ENCODE measurements around the gene NTRK3.

DNA sequence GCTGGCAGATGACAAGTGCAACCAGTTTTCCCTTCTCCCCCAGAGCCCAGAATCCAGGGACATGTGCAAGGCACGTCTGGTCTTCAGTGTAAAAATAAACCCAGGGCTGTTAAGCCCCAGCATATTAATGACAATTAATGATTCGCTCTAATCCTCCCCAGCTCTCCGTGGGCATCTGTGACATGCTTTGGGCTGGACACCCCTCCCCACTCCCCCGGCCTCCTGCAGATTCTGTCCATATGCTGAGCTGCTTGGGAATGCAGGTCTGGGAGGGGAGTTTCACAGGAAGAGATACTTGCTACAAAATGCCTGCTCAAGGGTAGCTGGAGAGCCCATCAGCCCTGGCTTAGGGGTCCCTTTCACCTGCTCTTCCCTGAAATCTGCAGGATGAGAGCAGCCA, 43.0 kb upstream of the NTRK3 start:
- TF ChIP-seq, protein P1, sequence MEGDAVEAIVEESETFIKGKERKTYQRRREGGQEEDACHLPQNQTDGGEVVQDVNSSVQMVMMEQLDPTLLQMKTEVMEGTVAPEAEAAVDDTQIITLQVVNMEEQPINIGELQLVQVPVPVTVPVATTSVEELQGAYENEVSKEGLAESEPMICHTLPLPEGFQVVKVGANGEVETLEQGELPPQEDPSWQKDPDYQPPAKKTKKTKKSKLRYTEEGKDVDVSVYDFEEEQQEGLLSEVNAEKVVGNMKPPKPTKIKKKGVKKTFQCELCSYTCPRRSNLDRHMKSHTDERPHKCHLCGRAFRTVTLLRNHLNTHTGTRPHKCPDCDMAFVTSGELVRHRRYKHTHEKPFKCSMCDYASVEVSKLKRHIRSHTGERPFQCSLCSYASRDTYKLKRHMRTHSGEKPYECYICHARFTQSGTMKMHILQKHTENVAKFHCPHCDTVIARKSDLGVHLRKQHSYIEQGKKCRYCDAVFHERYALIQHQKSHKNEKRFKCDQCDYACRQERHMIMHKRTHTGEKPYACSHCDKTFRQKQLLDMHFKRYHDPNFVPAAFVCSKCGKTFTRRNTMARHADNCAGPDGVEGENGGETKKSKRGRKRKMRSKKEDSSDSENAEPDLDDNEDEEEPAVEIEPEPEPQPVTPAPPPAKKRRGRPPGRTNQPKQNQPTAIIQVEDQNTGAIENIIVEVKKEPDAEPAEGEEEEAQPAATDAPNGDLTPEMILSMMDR (IDR thresholded peaks at IDR 0.05; ENCODE audit: extremely low read depth in 1 of 2, insufficient read depth in 1 of 2, low read depth in 1 of 2, low read length in 2 of 2), result no peak
- no peak for TF ChIP-seq EZH2 (IDR thresholded peaks at IDR 0.05; ENCODE audit: borderline replicate concordance, low read depth, low read length, severe bottlenecking)
- no peak for TF ChIP-seq POLR2AphosphoS5 (IDR thresholded peaks at IDR 0.05; ENCODE audit: insufficient read depth, low read depth, low read length)
- TF ChIP-seq POLR2A (IDR thresholded peaks at IDR 0.05; ENCODE audit: low read depth, low read length), result no peak
- no peak for TF ChIP-seq MAX (IDR thresholded peaks at IDR 0.05; ENCODE audit: insufficient read depth, insufficient read length)
- TF ChIP-seq FOS (IDR thresholded peaks at IDR 0.05; ENCODE audit: borderline replicate concordance, insufficient read depth, low read length), result no peak
- no peak for TF ChIP-seq MYC (IDR thresholded peaks at IDR 0.05; ENCODE audit: low read depth, low read length)
- no peak for TF ChIP-seq GATA2 (IDR thresholded peaks at IDR 0.05; ENCODE audit: insufficient read depth, insufficient read length, low read depth, low read length)

Measured in endothelial cell of umbilical vein (primary cell).